Kidney (tissue), 14 donors: Measurements from ENCODE around the gene MAP3K14. TPM values are rescaled to one million over a fixed set of nuclear protein-coding genes. Genes with fewer than 3 reads are reported as not detected.
A peak's percentile ranks its signal among the peaks of the same experiment; 100 is the strongest.

ENCODE experiments used
- DNase-seq, 5 donors: peaks; one replicate each; pipeline ENCODE4 v3.0.0-alpha.2; 2013 to 2020
- FAIRE-seq: peaks from 2 replicates; lab custom pipeline; 2012; peaks lifted over from hg19 to GRCh38; lab: Jason Lieb, UNC
- H3K27ac ChIP-seq, 2 donors: one replicate each; pipeline ENCODE4 v1.7.0; 2013; ENCODE audit warnings: low read depth in 2 of 2, low read length in 2 of 2, inconsistent platforms in 1 of 2
- H3K27me3 ChIP-seq: one replicate; pipeline ENCODE4 v1.7.1; 2013; ENCODE audit warnings: low read length, inconsistent platforms; ENCODE audit not compliant: control insufficient read depth, insufficient read depth
- H3K36me3 ChIP-seq, 3 donors: one replicate each; pipeline versions ENCODE4 v1.7.0 to v1.7.1; 2013; ENCODE audit warnings: low read length in 3 of 3, control low read depth in 1 of 3, inconsistent platforms in 1 of 3; ENCODE audit not compliant: insufficient read depth in 3 of 3, control insufficient read depth in 2 of 3
- H3K4me1 ChIP-seq, 3 donors: one replicate each; pipeline versions ENCODE4 v1.7.0 to v1.7.1; 2013; ENCODE audit warnings: low read length in 3 of 3, inconsistent platforms in 1 of 3, low read depth in 1 of 3; ENCODE audit not compliant: control insufficient read depth in 2 of 3, insufficient read depth in 2 of 3
- H3K4me3 ChIP-seq, 3 donors: one replicate each; pipeline versions ENCODE4 v1.7.0 to v1.8.1; 2013; ENCODE audit warnings: low read length in 3 of 3, control low read depth in 1 of 3, inconsistent platforms in 1 of 3
- H3K9ac ChIP-seq, 3 donors: one replicate each; pipeline versions ENCODE4 v1.7.0 to v1.7.1; 2013; ENCODE audit warnings: low read length in 3 of 3, control low read depth in 1 of 3, inconsistent platforms in 1 of 3
- H3K9me3 ChIP-seq, 3 donors: one replicate each; pipeline versions ENCODE4 v1.7.0 to v1.7.1; 2013; ENCODE audit warnings: low read length in 3 of 3, control low read depth in 1 of 3, inconsistent platforms in 1 of 3; ENCODE audit not compliant: control insufficient read depth in 2 of 3, insufficient read depth in 1 of 3
- CTCF ChIP-seq: IDR thresholded peaks from 3 replicates; pipeline ENCODE4 v1.5.1; 2012; ENCODE audit warnings: mild to moderate bottlenecking, moderate library complexity, borderline replicate concordance; ENCODE audit not compliant: insufficient read depth; ENCODE audit errors: extremely low read depth
- intact Hi-C: fragments of 100-400 bp; cut with DNase I; formaldehyde crosslinking; loops from one replicate; pipeline ENCODE4 v1.11.1; 2022
- polyA plus RNA-seq: library from polyadenylated mRNA; stranded (reverse); fragments of 350-450 nt; fragmentation: Illumina TruSeq; extraction: RNeasy Lipid Tissue Mini Kit (QIAGEN cat#74804); gene quantifications from one replicate; pipeline ENCODE4 v1.2.3, GENCODE V29; 2014; ENCODE audit warnings: low read depth, low replicate concordance; ENCODE audit not compliant: insufficient read depth
- total RNA-seq: library from RNA; stranded (reverse); fragmentation: NEBNext Ultra II Directional; extraction: Animal tissue kit (Norgen Biotek cat#: 25700); gene quantifications from one replicate; pipeline ENCODE4 v1.2.1, GENCODE V29; 2021
- donor health status: control.
- donor health status: control.
- donor health status: control.
- donor health status: control.
- donor health status: control.
- donor health status: DM: yes; HTN: yes; CAD: no.
- donor health status: Normal renal cell carcinoma (clear cell type).

The MAP3K14 gene
- total and polyA plus RNA-seq, 2 donors from 2014 or later: 7.6 to 24.5 TPM

- Histone ChIP-seq H3K36me3 (no peaks in the 10 kb centered on the region), H3K27ac (no peak overlapping the region), H3K9me3 (no peaks in the 10 kb centered on the region), H3K27me3 (no peaks in the 10 kb centered on the region), H3K9ac (no peak overlapping the region), H3K4me1 (peaks cover 0 to 5% (median 0%) of the 10 kb centered on the region in 3 donors), H3K4me3 (no peak overlapping the region)
- DNase-seq: no peak
- TF ChIP-seq CTCF: no peak
- FAIRE-seq: no peak
- intact Hi-C loops: no loop called here
Measured at GRCh38 chr17:45237686-45238085, 79.1 kb downstream of the MAP3K14 start.

- no peak for TF ChIP-seq CTCF
- no peak for DNase-seq
- Histone ChIP-seq H3K27me3 (no peaks in the 10 kb centered on the region), H3K9ac (no peak overlapping the region), H3K9me3 (no peaks in the 10 kb centered on the region), H3K4me3 (no peak overlapping the region), H3K4me1 (peaks cover 0 to 2% (median 0%) of the 10 kb centered on the region in 3 donors), H3K36me3 (no peaks in the 10 kb centered on the region), H3K27ac (no peak overlapping the region)
- intact Hi-C loops: no loop called here
- no peak for FAIRE-seq
Measured at GRCh38 chr17:45236282-45236606, 80.6 kb downstream of the MAP3K14 start.

GRCh38 chr17:45235416-45236281 lies 81.2 kb downstream of the MAP3K14 start:
- no peak overlapping the region for H3K4me3 ChIP-seq
- no peak overlapping the region for H3K9ac ChIP-seq
- FAIRE-seq (no peak), DNase-seq (peak in 4 of 5 donors; percentile 73 to 79 (median 77))
- H3K27ac ChIP-seq: no peak overlapping the region
- H3K36me3 ChIP-seq: no peaks in the 10 kb centered on the region
- H3K9me3 ChIP-seq: no peaks in the 10 kb centered on the region
- intact Hi-C loops: no loop called here
- TF ChIP-seq CTCF: peak; percentile 69
- no peaks in the 10 kb centered on the region for H3K27me3 ChIP-seq
- H3K4me1 ChIP-seq: peaks cover 0 to 2% (median 0%) of the 10 kb centered on the region in 3 donors
